Keratinocyte (primary cell): ENCODE results near the gene HDGF. TPM values are rescaled to one million over a fixed set of nuclear protein-coding genes. Genes with fewer than 3 reads are reported as not detected.
A peak's percentile ranks its signal among the peaks of the same experiment; 100 is the strongest.

Experiments
- DNase-seq: peaks from one replicate; pipeline ENCODE4 v3.0.0-alpha.2; 2011; ENCODE audit warnings: low read depth, missing footprints, low spot score
- FAIRE-seq: peaks from 2 replicates; lab custom pipeline; 2011; peaks lifted over from hg19 to GRCh38; lab: Jason Lieb, UNC
- H2AFZ ChIP-seq: 2 replicates; pipeline ENCODE4 v1.6.0; 2012; ENCODE audit warnings: low read length, control low read depth, inconsistent platforms; ENCODE audit not compliant: control insufficient read depth
- H3K27ac ChIP-seq: 2 replicates; pipeline ENCODE4 v1.5.1; 2011; ENCODE audit warnings: low read length; ENCODE audit not compliant: control insufficient read depth, insufficient read depth
- H3K27me3 ChIP-seq: 3 replicates; pipeline ENCODE4 v1.6.0; 2011; ENCODE audit warnings: low read length; ENCODE audit not compliant: control insufficient read depth, insufficient read depth; ENCODE audit errors: extremely low read depth
- H3K36me3 ChIP-seq, 2 experiments: 2 replicates in 1 of 2; 3 replicates in 1 of 2; pipeline ENCODE4 v1.5.1; 2011; ENCODE audit warnings: low read length in 2 of 2, mild to moderate bottlenecking in 1 of 2; ENCODE audit not compliant: control insufficient read depth in 2 of 2, insufficient read depth in 2 of 2; ENCODE audit errors: extremely low read depth in 1 of 2
- H3K4me1 ChIP-seq: 3 replicates; pipeline ENCODE4 v1.5.1; 2011; ENCODE audit warnings: low read length; ENCODE audit not compliant: control insufficient read depth, insufficient read depth; ENCODE audit errors: extremely low read depth
- H3K4me2 ChIP-seq: 3 replicates; pipeline ENCODE4 v1.6.0; 2011; ENCODE audit warnings: low read depth, low read length; ENCODE audit not compliant: control insufficient read depth, insufficient read depth; ENCODE audit errors: extremely low read depth
- H3K4me3 ChIP-seq, 3 experiments: fragments of 200-600 bp in 1 of 3; sonication (generic) in 1 of 3; 2 replicates in 2 of 3; 3 replicates in 1 of 3; pipeline ENCODE4 v1.5.1; 2011 to 2016; ENCODE audit warnings: low read length in 3 of 3, mild to moderate bottlenecking in 3 of 3, control low read depth in 2 of 3, inconsistent platforms in 1 of 3, low read depth in 1 of 3, mixed read lengths in 1 of 3, mixed run types in 1 of 3, moderate library complexity in 1 of 3; ENCODE audit not compliant: control insufficient read depth in 2 of 3, insufficient read depth in 2 of 3; ENCODE audit errors: extremely low read depth in 1 of 3
- H3K79me2 ChIP-seq: 2 replicates; pipeline ENCODE4 v1.6.0; 2012; ENCODE audit warnings: low read length; ENCODE audit not compliant: control insufficient read depth, insufficient read depth
- H3K9ac ChIP-seq: 3 replicates; pipeline ENCODE4 v1.6.0; 2011; ENCODE audit warnings: low read length; ENCODE audit not compliant: control insufficient read depth, insufficient read depth; ENCODE audit errors: extremely low read depth
- H3K9me1 ChIP-seq: 3 replicates; pipeline ENCODE4 v1.6.0; 2011; ENCODE audit warnings: low read length; ENCODE audit not compliant: control insufficient read depth, insufficient read depth; ENCODE audit errors: extremely low read depth
- H3K9me3 ChIP-seq: 2 replicates; pipeline ENCODE4 v1.5.1; 2012; ENCODE audit warnings: low read depth, low read length; ENCODE audit not compliant: control insufficient read depth
- H4K20me1 ChIP-seq: 3 replicates; pipeline ENCODE4 v1.6.0; 2011; ENCODE audit warnings: low read length; ENCODE audit not compliant: control insufficient read depth, insufficient read depth; ENCODE audit errors: extremely low read depth
- CTCF ChIP-seq, 3 experiments: IDR thresholded peaks in 1 of 3; conservative IDR thresholded peaks in 1 of 3; optimal IDR thresholded peaks in 1 of 3; 2 replicates in 2 of 3; 3 replicates in 1 of 3; pipeline versions ENCODE3 to v1.5.1; 2011; ENCODE audit warnings: low read length in 3 of 3, mild to moderate bottlenecking in 3 of 3, moderate library complexity in 2 of 3, control low read depth in 1 of 3, inconsistent platforms in 1 of 3; ENCODE audit not compliant: insufficient read depth in 2 of 3; ENCODE audit errors: extremely low read depth in 1 of 3
- EZH2 ChIP-seq: IDR thresholded peaks from one replicate; pipeline ENCODE4 v1.6.1; 2012; ENCODE audit warnings: inconsistent platforms, mild to moderate bottlenecking, low read length, moderate library complexity
- dilution Hi-C: fragments of 300-500 bp; cut with MboI; formaldehyde crosslinking; loops from one replicate; pipeline ENCODE4 v1.7.0; 2020; ENCODE audit warnings: low sequenced_read_pairs; ENCODE audit not compliant: extremely low pct_ligation_motif_present
- polyA plus RNA-seq, 5 experiments: library from polyadenylated mRNA; depleted of rRNA in 3 of 5; stranded (reverse) in 3 of 5; stranded (forward) in 1 of 5; unstranded in 1 of 5; fragments of >200 nt; gene quantifications; 1 replicate in 1 of 5; 2 replicates in 3 of 5; 3 replicates in 1 of 5; pipeline versions ENCODE4 v1.2.1 to v1.2.3, GENCODE V29; 2011 to 2012; ENCODE audit warnings: missing spikeins in 2 of 5, low read depth in 1 of 5, low replicate concordance in 1 of 5

Gene HDGF
- polyA plus RNA-seq, 1 donor (not counting 4 experiments of a cell fraction or from before 2014, with no cell fraction given): 240 TPM

- DNase-seq (no peak), FAIRE-seq (no peak)
Observed at GRCh38 chr1:156748670-156749418, 2.6 kb downstream of the HDGF start.

GRCh38 chr1:156747742-156748669, 3.5 kb downstream of the HDGF start:
- Histone ChIP-seq H3K79me2 (peaks cover 81% of the 10 kb centered on the region), H3K9me3 (no peaks in the 10 kb centered on the region), H3K9me1 (no peaks in the 10 kb centered on the region), H3K36me3 (peaks cover 21 to 28% of the 10 kb centered on the region in 2 experiments), H2AFZ (no peak overlapping the region), H3K4me3 (peak overlapping the region; percentile 88 to 99 (median 97)), H3K27ac (peak overlapping the region; percentile 98), H3K4me2 (peak overlapping the region; percentile 100), H3K9ac (peak overlapping the region; percentile 100), H3K27me3 (no peaks in the 10 kb centered on the region), H4K20me1 (no peaks in the 10 kb centered on the region), H3K4me1 (peaks cover 44% of the 10 kb centered on the region)
- FAIRE-seq (no peak), DNase-seq (no peak)
- no peak for TF ChIP-seq CTCF (optimal IDR thresholded peaks at IDR 0.05 in 1 of 3, IDR thresholded peaks at IDR 0.05 in 1 of 3, conservative IDR thresholded peaks at IDR 0.05 in 1 of 3; ENCODE audit: extremely low read depth in 1 of 3, insufficient read depth in 2 of 3, low read length in 3 of 3)
- no peak for TF ChIP-seq EZH2
- dilution Hi-C loops: no loop called here

More at GRCh38 chr1:156748670-156749418, 2.6 kb downstream of the HDGF start:
- Histone ChIP-seq H3K9me3 (no peaks in the 10 kb centered on the region), H3K4me1 (peaks cover 46% of the 10 kb centered on the region), H2AFZ (no peak overlapping the region), H3K9ac (peak overlapping the region; percentile 100), H3K9me1 (no peaks in the 10 kb centered on the region), H4K20me1 (no peaks in the 10 kb centered on the region), H3K4me3 (peak overlapping the region; percentile 88 to 99 (median 97)), H3K27me3 (no peaks in the 10 kb centered on the region), H3K36me3 (peaks cover 16 to 28% of the 10 kb centered on the region in 2 experiments), H3K79me2 (peaks cover 81% of the 10 kb centered on the region), H3K4me2 (peak overlapping the region; percentile 100), H3K27ac (peak overlapping the region; percentile 98)
- dilution Hi-C loops: no loop called here
- TF ChIP-seq CTCF (optimal IDR thresholded peaks at IDR 0.05 in 1 of 3, IDR thresholded peaks at IDR 0.05 in 1 of 3, conservative IDR thresholded peaks at IDR 0.05 in 1 of 3; ENCODE audit: extremely low read depth in 1 of 3, insufficient read depth in 2 of 3, low read length in 3 of 3) (no peak), EZH2 (no peak)
